Measurements from ENCODE around the gene AHCTF1. TPM values are rescaled to one million over a fixed set of nuclear protein-coding genes. Genes with fewer than 3 reads are reported as not detected.
A peak's percentile ranks its signal among the peaks of the same experiment; 100 is the strongest.
"Not testable (repeated sequence)": the region's sequence is repeated elsewhere in the genome, so short reads cannot be mapped to it uniquely, and the experiment has no call there.

The AHCTF1 gene
- total RNA-seq, 1 experiment from 2014 or later: 37.4 TPM

DNA sequence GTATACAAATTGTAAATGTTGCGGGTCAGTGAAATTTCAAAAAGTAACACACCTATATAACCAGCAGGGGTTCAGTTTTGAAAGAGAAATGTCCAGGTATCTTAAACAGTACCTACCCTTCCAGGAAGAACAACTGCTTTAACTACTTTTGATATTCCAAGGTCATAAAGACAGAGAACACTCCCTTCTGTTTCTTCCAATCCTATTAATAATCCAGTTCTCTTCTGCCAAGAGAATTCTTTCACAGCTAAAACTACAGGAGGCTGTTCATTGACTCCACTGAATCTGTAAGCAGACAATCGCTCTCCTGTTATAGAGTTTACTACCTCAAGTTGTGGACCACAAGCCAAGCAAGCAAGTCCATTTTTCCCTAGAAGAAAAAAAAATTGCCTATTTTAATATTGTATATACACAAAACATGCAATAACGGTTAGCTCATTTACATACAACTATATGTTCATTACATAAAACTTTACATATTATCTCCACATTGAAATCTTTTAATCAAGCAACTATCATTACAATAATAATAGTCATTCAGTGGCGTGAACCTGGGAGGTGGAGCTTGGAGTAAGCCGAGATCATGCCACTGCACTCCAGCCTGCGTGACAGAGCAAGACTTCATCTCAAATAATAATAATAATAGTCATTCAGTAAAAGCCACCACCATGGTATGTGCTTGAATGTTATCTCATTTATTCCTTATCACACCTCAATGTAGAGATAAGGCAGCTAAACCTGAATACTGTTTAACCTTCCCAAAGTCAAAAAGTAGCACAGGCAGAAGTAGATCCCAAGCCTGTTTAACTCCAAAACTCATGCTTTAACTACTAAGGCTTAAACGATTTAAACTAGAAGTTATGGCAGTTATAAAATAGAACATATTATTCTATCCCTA, 15.5 kb downstream of the AHCTF1 start:
- DNase-seq (ENCODE audit: low read depth): not testable (repeated sequence)

DNA sequence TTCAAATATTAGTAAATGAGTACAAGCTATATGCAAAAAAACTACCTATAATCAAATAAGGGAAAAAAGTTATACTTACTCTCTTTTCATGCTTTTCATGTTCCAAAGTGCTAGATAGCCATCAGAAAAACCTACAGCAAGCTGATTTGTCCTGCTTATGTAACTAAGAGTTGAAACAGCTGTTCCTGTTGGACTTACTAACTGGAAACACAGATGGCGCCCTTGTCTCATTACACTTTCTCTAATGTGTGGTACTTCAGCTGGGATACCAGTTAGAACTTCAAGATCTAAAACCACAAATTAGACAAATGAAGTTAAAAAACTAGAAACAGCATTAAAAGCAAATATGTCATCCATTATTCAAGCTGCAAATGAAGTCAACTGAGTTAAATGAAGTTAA, 24.3 kb downstream of the AHCTF1 start:
- peak; percentile 46 for DNase-seq (ENCODE audit: low read depth)

DNA sequence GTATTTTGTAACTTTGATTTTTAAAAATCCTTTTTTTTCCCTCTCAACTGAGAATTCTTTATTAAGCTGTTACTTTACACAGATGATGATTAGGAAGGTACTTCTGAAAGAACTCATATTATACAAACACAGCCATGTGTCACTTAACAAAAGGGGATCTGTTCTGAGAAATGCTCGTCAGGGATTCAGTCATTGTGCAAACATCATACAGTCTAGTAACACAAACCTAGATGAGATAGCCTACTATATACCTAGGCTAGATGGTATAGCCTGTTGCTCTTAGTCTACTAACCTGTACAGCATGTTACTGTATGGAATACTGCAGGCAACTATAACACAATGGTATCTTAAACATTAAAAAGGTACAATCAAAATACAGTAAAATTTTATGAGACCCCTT, 24.9 kb downstream of the AHCTF1 start:
- no peak for DNase-seq (ENCODE audit: low read depth)

DNA sequence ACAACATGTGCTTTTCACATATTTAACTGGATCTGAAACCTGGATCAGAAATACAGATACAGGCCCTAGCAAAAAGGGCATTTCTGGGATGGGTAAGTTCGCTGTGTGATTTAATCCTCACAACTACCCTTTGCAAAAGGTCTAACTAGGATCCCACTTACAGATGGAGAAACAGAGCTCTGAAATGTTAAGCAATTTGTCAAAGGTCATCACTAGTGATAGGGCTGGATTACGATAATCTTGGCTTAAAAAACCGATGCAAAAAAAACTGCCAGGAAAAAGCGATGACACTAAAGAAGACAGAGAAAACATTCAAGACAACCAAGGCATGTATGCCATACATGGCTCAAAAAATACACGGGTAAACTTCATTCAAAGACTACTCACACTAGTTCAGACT, 29.9 kb downstream of the AHCTF1 start:
- DNase-seq (ENCODE audit: low read depth): no peak

DNA sequence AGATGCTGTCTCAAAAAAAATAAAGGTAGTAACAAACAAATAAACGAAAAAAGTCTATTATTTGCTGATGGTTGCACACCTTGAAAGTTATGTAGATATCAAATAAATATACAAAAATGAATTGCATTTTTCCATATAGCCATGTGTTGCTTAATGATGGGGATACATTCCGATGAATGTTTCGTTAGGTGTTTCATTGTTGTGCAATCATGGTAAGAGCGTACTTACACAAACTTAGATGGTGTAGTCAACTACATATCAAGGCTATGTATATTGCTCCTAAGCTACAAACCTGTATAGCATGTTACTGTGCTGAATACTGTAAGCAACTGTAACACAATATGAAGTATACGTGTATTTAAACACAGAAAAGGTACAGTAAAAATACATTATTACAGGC, 34.4 kb downstream of the AHCTF1 start:
- DNase-seq (ENCODE audit: low read depth): no peak

DNA sequence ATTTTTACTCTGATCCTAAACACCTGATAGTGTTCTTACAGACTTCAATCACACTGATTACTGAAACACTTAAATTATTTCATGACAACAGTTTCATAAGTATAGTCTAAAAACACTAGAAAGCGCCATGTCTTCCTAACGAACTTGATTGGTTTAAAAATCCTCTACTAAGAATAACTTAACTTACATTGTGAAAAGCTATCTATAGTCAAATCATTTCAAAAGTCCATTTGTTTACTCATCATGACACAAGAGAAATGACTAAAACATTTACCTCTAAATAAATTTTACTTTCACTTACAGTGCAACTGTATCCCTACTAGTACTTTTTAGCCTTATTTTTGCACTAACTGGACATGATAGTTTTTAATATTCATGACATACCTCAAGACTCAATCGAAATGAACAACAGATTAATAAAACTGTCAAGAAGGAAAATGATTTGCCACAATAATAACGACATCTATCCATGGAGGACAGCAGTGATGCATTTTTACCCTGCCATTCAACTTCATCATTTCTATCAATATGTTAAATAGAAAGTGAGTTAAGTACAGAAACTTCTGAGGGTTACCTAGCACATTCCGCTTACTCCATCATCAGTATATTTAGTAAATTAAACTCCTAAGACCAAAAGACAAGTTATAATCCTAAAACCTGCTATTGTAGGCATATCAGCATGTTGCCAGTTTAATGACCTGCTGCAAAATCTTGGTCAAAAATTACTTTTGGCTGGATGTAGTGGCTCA, 38.4 kb downstream of the AHCTF1 start:
- DNase-seq (ENCODE audit: low read depth): no peak

DNA sequence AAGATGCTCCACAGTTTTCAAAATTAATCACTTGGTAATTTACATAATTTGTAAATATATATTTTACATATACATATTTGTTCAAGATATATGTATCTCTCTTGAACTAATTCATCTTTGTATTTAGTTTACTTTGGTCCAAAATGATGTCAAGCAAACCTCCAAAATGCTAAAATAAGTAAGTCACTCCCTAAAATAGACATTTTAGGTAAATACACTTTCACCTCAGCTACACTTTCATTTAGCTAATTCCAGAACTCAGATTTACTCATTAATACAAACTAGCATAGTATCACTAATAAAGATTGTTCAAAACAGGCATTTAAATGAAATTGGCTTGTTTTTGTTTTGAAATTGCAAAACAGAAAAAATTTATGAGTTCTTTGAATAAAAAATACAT, 40.6 kb downstream of the AHCTF1 start:
- DNase-seq (ENCODE audit: low read depth): no peak

DNA sequence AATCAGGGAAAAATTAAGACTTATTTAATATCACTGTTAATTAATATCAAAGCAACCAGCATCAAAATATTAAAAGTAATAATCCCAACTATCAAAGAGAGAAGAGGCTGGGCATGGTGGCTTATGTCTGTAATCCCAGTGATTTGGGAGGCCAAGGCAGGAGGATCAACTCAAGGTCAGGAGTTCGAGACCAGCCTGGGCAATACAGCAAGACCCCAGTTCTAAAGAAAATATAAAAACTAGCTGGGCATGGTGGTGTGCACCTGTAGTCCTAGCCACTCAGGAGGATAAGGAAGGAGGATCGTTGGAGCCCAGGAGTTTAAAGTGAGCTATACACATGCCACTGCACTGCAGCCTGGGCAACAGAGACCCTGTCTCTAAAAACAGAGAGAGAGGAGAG, 43.2 kb downstream of the AHCTF1 start:
- no peak for DNase-seq (ENCODE audit: low read depth)

DNA sequence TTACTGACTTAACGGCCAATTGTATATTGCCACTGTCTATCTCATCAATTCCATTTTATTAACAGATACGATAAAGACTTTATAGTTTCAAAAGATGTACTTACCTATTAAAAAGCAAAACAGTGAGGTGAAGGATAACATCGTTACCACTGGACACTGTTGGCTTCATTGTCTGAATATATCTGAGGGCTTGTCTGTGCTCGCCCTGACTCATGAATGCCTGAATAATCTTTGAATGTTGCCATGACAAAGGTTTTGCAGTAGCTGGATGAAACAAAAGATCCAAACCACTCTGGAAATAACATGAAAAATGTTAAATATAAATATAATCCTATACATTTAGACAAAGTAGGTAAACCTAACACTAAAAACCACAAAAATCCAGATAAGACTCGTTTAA, 46.4 kb downstream of the AHCTF1 start:
- DNase-seq (ENCODE audit: low read depth): not testable (repeated sequence)

DNA sequence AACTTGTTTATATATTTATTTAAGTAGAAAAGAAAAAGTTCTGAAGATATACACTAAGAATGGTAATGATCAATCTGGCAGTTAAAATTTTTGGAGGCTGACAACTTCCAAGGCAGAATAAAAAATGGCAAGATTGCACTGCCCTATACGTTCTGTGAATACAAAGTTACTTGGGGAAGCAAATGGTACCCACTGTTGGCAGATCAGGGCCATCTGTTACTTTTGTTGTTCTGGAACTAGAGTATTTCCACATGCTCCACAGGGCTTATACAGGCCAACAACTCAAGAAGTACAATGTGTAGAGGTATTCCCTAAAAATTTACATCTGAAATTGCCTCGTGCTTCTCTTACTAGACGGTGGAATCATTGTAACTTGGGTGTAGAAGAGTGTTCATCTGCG, 53.2 kb downstream of the AHCTF1 start:
- no peak for DNase-seq (ENCODE audit: low read depth)

DNA sequence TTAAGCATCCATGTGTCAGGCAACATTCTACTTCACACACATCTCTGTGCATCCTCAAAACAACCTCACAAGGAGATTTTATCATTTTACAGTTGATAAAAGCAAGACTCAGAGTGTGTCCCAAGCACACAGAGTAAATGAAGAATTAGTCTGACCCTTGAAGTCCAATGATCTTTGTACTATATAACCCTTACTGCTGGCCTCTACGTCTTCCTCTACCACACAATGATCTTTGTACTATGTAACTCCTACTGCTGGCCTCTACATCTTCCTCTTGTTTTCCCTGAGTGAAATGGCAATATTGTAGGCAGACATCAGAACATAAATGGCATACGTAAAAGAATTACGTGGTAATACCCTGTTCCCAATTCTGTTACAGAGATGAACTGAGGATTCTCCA, 55.3 kb downstream of the AHCTF1 start:
- DNase-seq (ENCODE audit: low read depth): no peak

DNA sequence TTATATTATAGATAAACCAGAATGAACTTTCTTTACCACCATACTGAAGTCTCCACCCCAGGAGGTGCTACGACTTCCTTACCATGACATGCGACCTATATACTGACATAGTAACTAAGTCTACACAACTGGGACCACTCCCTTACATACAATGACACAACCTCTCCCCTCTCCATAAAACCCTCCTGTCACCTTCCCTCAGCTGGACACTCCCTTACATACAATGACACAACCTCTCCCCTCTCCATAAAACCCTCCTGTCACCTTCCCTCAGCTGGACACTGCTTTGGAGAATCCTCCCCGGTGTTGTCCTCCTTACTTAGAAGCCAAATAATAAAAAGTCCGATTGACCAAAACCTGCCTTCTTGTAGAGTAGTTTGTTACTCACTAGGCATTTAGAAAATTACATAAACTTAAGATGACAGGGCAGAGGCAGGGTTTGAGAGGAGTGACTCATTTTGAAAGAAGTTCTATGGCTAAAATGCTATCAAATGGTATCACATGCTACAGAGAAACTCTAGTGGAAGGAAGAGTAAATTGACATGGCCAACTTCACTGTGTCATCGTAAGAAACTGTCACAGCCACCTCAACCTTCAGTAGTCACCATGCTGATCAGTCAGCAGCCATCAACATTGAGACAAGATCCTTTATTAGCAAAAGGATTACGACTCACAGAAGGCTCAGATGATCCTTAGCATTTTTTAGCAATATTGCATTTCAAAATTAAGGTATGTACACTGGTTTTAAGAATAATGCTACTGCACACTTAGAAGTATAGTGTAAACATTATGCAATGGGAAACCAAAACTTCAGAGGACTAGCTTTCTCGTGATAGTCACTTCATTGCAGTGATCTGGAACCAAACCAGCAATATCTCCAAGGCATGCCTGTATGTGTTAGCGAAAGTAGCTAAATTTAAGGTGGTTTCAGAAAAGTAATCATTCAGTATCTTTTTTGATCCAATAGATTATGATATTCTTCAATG, 56.4 kb downstream of the AHCTF1 start:
- peak; percentile 82 for DNase-seq (ENCODE audit: low read depth)

DNA sequence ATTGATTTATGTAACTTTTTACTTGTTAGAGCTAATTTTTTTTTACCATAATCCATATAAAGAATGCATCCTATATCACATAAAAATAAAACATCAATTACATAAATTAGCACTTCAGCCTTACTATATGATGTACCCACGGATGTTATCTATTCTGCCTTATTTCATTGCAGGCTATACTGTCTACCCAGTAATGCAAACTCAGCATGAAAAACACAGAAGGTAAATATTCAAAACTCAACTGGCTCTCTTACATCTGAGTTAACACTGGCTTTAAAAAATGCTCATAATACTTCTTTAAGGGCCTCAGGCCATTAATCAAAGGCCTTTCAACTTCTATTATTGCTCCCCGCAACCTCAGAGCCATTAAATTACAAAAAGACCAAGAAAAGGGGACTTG, 65.8 kb downstream of the AHCTF1 start:
- DNase-seq (ENCODE audit: low read depth): no peak

DNA sequence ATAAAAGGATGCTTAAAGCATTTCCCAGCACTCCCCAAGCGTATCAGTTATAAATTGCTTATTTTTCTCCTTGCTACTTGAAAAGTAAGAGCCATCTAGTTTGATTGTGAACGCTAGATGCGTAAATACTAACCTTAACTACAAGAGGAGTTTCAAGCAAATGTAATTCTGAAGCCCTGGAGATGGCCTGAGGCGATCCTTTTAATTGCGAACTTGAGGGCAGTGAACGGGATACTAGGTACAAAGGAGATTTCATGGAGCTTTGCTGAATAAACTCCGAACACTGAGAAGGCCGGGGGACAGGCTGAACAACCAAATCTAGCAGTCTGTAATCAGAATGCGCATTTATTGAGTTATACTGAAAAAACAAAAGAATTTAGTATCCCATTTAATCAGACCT, 68.0 kb downstream of the AHCTF1 start:
- not testable (repeated sequence) for DNase-seq (ENCODE audit: low read depth)

DNA sequence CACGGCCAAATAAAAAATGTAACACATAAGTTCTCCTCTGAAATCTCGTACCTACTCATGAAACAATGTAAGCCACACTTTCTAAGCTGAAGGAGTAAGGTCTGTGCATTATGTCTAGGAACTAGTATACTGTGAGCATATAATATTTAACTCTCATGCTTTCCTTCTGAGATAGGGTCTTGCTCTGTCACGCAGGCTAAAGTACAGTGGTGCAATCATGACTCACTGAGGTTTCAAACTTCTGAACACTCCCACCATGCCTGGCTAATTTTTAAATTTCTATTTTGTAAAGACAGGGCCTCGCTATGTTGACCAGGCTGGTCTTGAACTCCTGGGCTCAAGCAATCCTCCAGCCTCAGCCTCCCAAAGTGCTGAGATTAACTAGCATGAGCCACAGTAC, 71.3 kb downstream of the AHCTF1 start:
- no peak for DNase-seq (ENCODE audit: low read depth)

DNA sequence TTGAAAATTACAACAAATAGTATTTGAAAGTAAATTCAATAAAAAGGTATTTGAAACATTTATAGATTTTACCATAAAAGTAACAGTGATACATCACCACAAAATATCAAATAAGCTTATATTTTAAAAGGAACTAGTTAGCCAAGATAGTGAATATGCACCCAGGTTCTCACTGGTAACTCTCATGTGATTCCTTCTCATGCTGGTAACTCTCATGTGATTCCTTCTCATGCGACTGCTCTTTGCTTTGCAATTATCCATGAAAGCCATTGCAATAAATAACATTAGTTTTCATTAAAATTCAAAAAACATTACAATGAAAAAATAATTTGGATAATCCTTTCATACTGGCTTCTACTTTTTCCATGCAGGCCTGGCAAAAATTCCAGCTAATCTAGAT, 75.4 kb downstream of the AHCTF1 start:
- DNase-seq (ENCODE audit: low read depth): no peak

DNA sequence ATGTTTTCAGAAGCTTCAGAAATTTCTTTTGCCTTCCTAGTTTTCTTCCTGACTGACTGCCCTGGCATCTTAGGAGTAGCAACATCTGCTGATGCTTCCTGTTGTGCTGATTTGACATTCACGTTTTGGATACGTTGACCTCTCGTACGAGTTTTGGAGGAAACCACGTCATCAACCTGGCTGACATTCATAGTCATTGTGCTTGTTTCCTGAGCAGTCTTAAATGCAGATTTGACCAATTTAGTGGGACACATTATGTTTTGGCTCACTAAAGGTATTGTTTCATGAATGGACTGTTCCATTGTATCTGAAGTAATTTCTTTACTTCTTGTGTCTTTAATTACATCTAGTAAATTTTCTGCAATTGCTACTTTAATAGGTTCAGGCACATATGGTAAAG, 81.1 kb downstream of the AHCTF1 start:
- not testable (repeated sequence) for DNase-seq (ENCODE audit: low read depth)

DNA sequence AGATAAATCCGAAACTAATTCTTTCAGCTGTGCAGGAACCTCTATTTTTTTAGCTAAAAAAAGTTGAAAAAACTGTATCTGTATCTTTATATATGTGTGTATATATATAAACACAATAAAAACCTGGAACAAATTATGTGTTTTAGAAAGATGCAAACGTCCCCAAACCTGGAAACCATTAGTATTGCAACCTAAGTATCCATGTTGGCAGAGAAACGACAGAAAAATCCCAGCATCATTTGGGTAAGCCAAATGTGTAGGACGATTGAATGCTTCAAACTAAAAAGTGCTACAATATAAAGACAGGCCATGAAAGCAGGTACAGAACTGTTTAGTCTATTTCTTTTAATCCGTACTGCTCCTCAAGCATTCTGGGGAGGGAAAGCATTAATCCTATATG, 87.9 kb downstream of the AHCTF1 start:
- DNase-seq (ENCODE audit: low read depth): no peak

DNA sequence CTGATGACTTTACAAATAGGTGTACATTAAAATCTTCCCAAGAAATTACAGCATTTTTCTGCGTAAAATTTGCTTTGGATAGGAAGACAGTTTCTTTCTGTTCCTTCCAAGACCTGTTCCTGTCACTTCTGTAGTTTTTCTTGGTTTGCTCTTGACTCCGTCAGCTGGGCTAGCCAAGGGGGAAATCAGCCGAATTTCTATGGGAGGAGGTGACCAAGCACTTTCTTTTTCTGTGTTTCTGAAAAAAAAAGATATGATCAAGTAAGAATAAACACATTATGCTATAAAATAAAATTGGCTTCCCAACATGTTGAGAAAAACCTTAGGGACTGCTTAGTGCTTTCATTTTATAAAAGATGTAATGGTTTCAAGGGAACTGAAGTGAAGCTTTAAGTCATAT, 91.0 kb downstream of the AHCTF1 start:
- DNase-seq (ENCODE audit: low read depth): not testable (repeated sequence)

DNA sequence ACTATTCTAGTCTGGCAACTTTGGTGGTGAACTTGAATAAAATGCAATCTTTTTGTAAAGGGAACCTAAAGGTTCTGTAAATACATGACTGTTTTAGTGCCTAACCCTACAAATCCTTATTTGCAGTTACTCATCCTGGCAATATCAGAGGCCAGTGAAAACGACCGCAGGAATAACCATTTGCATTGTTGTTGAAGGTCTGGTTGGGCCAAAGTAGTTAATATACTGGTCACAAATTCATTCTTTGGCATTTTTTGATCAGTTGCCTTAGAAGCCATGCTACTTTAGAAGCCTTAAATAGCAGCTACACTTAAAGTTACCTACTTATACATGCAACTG, 93.7 kb downstream of the AHCTF1 start:
- DNase-seq (ENCODE audit: low read depth): no peak

DNA sequence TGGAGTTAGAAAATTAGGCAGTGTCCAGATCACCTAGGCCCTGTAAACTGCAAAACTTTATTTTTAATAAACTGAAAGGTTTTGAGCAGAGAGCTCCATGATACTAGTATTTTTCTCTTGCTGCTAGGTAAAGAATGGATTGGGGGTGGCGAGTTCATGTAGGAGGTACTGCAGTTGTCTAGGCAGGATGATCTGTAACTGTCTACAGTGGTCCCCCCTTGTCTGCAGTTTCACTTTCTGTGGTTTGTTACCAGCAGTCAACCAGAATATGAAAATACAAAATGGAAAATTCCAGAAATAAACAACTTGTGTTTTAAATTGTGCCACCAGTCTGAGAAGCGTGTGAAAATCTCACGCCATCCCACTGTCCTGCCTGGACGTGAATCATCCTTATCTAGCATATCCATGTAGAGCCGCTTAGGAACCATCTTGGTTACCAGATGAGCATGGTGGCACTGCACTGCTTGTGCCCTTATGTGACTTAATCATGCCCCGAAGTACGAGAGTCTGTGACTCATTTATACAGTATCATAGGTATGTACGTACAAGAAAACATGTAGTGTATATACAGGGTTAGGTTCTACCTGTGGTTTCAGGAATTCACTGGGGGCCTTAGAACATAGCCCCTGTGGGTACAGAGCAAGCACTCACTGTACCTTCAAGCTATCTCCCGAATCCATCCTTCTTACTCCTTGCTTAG, 94.2 kb downstream of the AHCTF1 start:
- DNase-seq (ENCODE audit: low read depth): peak; percentile 18

Data from M059J (cell line).